SHP77 treated with DMSO at 0.1 percent for 48 hours (cell line): Measurements from ENCODE around the gene DENND4B.

Experiments used
- DNase-seq: peaks from one replicate; lab custom pipeline; 2025; lab: John Stamatoyannopoulos, UW

DENND4B gene

DNA sequence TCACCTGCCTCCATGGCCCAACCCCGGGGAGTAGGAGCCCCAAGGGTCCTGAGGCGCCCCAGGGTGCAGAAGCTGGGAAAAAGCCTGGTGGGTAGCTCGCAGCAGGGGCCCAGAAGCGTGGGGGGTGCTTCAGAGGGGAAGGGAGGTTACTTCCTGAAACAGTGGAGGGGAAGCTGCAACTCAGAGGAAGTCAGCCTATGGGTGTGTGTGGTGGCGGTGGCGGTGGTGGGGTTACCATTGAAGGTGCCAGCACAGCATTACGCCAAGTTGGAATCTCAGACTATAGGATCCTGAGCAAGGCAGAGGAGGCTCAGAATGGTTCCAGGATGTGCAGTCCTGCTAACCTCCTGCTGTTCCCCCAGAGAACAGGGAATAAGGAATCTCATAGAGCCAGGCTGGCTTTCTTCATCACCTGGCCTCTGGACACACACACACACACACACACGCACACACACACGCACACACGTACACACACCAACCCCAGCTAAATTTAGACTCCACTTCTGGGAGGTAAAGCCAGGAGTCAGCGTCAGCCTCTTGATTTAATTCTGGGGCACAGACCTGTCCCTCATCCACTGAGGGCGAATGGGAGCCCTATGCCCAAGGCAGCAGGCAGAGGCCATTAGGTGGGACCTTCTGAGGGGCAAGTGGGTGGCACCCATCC, 1.3 kb downstream of the DENND4B start:
- DNase-seq = no peak

DNA sequence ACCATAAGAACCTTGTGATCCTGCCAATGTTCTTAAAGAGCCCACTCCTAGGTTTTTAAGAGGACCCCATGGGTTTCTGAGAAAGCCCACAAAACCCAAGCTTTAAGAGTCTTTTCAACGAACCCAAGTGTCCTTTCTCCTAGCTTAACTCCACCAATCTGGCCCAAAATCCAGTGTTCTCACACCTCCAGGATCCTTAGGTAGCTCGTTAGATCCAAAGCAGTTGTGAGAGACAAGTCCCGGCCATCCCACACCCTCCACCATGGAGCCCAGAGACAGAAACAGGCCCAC, 1.7 kb downstream of the DENND4B start:
- no peak for DNase-seq

- no peak for DNase-seq
Measured at GRCh38 chr1:153944005-153944826, 2.3 kb downstream of the DENND4B start.

DNA sequence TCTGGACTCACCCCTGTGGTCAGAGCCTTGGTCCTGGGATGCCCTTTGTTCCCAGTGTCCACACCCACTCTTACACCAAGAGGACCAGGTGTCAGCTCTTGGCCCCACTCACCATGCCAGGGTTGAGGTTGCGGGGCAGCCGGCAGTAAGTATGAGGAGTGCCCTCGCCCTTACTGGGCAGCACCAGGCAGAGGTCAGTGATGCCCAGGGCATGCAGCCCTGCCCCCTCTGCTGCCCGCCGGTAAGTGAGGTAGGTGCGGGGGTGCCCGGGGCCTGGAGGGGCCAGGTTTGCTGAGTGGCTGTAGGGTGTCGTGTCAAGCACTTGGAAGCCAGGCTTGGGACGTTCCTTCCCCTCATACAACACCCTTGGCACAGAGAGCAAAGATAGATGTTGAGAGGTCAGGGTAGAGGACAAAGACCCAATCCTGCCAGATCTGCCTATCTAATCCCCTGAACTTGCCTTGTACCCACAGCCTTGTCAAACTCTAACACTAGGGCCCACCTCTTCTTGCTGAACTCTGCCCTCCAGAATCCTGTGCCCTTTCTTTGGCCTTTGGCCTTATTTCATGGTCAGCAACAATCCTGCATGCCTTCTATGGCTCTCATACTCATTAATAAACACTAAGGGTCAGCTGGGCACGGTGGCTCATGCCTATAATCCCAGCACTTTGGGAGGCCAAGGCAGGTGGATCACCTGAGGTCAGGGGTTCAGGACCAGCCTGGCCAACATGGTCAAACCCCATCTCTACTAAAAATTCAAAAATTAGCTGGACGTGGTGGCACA, 3.6 kb downstream of the DENND4B start:
- no peak for DNase-seq

GRCh38 chr1:153941826-153942725, 4.4 kb downstream of the DENND4B start:
- no peak for DNase-seq

GRCh38 chr1:153940756-153941155, 5.8 kb downstream of the DENND4B start:
- no peak for DNase-seq

DNA sequence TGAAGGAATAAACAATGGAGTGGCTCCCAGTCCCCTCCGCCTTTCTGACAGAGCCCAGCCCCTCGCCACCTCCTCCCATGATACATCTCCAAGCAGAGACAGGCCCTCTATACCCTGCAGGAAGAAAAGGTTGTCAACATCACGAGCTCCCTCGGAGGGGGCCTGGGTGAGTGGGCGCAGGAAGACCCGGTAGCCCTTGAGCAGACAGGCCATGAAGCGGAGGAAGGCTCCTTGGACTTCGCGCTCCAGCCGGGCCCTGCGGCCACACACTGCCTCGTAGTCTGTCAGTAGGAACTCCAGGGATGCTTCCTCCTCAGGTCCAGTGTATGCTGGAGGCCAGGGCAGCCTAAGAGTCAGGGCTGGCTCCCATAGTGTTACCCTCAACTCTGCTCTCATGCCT, 7.0 kb downstream of the DENND4B start:
- no peak for DNase-seq

GRCh38 chr1:153938996-153939395, 7.5 kb downstream of the DENND4B start:
- no peak for DNase-seq

DNA sequence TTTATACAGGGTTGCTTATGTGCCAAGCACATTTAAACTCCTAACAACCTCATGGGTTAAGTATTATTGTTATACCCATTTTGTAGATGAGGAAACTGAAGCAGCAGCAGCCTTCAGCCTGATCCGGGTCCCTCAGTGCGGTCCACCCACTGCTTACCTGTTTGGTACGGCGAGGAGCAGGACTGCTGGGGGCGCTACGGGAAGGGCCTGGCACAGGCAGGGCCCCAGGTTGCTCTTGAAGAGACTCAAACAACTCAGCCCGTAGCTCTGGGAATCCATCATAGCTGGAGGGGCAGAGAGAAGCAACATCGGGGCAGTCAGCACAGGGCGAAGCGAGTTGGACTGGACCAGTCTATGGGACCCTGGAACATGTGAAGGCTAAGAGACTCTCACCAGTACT, 9.2 kb downstream of the DENND4B start:
- no peak for DNase-seq

DNA sequence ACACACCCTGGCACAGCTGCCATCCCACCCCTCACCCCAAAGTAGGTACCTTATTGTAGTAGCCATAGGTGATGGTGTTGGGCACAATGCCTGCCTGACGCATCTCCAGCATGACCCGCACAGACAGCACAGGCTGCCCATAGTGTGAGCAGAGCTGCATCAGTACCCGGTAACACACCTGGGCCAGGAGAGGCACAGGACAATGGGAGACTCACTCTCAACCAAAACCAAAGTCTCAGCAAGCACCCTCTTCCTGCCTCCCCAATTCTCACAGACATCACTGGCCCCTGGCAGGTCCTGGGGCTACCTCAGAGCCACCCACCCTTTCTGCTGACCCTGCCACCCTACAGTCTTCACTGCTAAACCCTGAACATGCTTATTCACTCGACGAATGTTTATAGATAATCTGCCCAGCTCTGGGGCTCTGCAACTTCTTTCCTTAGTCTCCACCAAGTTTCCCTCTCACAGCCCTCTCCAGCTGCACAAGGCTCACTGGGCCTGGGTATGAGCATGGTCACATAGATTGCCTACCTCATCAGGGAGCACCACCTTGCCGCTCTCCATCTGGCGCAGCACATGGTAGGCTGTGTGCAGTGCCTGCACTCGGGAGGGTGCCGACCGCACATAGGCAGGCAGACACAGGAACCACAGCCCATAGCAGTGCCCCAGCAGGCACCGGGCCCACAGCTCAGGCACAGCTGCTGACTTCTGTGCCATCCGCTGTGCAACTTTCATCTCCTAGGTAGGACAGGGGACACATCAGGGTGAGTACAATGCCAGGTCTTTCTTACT, 10.3 kb downstream of the DENND4B start:
- DNase-seq = no peak

DNA sequence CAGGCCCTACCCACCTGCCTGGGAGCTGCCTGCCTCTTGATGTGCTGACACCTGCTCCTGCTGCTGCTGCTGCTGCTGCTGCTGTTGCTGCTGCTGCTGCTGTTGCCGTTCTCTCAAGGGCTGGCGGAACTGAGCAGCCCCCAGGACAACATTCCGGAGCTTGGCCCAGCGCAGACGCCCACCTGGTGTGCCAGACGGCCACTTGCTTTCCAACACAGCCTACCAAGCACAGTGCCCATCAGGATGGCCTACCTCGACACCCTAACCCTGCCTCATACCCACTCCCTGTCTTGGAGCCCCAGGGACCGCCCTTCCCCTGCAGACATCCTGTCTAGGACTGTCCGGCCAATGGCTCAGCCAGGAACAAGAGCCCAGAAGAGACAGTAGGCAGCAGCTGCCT, 11.8 kb downstream of the DENND4B start:
- DNase-seq = no peak

DNA sequence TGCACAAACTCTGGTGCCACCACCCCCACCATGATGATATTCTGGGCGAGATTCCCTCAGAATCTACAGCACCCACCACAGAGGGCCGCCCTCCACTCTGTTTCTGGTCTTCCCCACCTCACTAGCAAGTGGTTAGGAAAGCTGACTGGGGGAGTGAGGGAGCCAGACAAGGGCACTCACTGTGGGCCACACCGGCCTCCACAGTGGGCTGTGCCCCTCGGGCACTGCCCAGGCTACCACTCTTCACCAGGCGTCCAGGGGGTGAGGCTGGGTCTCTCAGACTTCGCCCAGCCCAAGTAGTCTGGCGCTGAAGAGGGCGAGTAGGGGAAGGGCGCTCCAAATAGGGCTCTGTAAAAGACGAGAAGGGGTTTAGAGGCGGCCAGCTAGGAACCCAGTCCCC, 12.6 kb downstream of the DENND4B start:
- DNase-seq = no peak

DNA sequence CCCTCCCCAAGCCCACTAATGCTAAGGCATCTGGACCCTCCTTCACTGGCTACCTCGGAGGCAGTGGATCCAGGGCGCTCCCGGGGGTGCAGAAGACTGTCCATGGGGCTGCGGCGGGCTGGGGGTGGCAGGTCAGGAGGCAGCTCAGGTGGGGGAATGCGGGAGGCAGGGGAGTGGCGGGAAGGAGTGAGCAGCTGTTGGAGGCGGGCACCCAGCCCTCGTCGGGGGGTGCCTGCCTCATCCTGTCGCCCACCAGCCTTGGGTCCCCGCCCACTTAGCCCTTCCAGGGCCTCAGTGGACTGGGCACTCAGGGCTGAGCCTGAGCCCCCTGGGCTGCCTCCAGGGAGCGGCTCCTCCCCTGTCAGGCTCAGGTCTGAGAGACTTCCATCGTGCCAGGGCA, 13.1 kb downstream of the DENND4B start:
- no peak for DNase-seq

DNA sequence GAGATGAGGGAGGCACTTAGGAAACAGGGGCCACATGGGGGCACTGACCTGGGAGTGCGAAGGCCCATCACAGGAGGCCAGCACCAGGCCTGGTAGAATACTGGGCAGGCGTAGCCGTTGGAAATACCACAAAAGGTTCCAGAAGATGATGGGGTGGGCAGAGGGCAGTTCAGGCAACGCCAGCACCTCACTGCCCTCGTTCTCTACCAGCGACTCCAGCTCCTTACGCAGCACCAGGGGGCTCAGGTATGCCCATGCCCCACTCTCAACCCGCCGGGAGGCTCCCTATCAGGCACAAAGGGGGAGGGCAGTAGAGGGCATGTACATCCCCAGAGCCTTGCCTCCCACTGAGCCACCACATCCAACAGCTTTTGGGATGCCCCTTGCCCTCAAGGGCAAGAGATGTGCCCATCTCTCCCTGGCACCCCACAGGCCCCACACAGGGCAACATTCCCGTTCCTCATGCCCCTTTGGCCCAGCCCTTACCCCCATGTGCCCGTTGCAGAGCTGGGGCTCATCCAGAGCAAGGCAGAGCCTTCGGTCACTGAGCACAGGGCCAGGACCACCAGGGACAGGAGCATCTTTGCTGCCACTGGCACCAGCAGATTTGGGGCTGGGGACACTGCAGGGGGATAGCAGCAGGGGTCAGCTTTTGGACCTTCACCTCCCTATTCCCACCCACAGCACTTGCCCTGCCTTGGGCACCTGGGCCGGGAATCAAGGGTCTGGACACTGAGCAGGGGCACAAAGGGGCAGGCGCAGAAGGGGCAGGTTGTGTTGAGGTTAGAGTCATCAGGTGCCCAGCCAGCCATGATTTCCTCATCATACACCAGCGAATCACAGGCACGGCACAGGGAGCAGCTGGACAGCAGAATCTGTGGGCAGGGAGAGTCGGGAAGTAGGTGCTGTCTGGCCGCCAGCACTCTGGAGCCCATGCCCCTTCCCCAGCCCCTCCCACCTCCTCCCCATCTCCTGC, 14.1 kb downstream of the DENND4B start:
- no peak for DNase-seq

DNA sequence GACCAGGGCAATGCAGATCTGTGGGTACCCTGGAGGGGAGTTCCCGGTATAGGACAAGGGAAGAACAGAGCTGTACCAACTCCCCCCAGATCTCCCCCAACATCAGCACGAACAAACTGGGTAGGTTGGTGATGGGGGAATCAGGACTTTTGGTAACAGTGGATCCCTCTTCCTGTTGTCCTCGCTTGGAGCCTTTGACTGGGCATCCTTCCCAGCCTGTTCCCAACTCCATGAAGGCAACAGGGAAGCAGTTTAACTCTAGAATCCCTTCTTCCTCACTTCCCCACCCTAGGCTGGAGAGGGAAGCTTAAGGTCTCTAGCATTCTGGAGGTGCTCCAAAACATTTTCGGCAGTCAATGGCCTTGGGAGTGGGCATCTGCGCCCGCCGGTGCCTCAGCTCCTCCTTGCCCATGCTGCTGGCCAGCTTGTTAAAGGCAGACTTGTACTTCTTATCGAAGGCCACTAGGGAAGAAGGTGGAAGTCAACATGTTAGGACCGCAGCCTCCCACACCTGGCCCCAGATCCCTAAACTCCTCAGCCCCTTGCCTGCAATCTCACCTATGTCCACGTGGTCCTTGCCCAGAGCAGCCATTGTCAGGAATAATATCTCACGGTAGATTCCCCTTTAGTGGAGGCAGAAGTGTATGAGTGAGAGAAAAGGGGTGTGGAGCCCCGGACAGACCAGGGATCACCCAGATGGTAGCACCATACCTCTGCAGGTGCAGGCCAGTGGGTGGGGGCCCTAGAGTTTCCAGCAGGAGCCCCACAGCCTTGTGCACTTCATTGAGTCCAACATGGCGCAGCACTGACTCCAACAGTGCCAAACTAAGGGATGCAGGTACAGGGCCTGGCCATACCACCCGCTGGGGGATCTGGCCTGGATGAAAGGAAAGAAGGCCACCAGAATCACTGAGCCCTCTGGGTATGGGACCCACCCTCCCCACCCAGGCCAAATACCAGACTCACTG, 16.3 kb downstream of the DENND4B start:
- no peak for DNase-seq

DNA sequence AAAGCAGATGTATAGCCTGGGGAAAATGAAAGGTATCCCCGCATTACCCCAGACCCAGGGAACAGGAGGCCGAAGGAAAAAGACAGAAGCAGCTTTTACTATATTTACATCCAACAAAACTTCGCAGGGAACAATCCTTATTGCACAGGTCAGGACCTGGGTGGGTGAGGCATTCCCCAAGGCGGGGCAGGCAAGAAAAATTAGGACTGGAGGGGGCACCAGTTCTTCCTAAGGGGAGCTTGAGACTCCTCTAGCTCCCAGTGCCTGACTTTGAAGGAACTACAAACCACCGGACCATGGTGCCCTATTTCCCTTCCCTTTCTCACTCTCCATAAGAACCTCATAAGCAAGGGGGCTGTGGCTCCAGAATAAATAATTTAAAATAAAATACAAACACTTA, 17.1 kb downstream of the DENND4B start:
- DNase-seq = no peak

GRCh38 chr1:153928791-153929341, 17.7 kb downstream of the DENND4B start:
- DNase-seq = no peak

GRCh38 chr1:153928245-153928644, 18.3 kb downstream of the DENND4B start:
- no peak for DNase-seq

GRCh38 chr1:153926405-153926804, 20.1 kb downstream of the DENND4B start:
- DNase-seq = no peak
